Measurements from ENCODE around the gene TMEM125. TPM values are rescaled to one million over a fixed set of nuclear protein-coding genes. Genes with fewer than 3 reads are reported as not detected.

The TMEM125 gene
- total RNA-seq, 1 donor from 2014 or later = 9.5 TPM

GRCh38 chr1:43272576-43273571 is 3.1 kb downstream of the TMEM125 start:
- no peak for FAIRE-seq
- DNase-seq (ENCODE audit: low read depth) = no peak
- Histone ChIP-seq H3K36me3 (ENCODE audit: control insufficient read depth, insufficient read depth, low read length) (no peaks in the 10 kb centered on the region), H3K27me3 (ENCODE audit: control insufficient read depth, insufficient read depth, low read length) (no peaks in the 10 kb centered on the region), H3K4me3 (ENCODE audit: low read depth, low read length) (no peak overlapping the region)
- TF ChIP-seq, protein P1, sequence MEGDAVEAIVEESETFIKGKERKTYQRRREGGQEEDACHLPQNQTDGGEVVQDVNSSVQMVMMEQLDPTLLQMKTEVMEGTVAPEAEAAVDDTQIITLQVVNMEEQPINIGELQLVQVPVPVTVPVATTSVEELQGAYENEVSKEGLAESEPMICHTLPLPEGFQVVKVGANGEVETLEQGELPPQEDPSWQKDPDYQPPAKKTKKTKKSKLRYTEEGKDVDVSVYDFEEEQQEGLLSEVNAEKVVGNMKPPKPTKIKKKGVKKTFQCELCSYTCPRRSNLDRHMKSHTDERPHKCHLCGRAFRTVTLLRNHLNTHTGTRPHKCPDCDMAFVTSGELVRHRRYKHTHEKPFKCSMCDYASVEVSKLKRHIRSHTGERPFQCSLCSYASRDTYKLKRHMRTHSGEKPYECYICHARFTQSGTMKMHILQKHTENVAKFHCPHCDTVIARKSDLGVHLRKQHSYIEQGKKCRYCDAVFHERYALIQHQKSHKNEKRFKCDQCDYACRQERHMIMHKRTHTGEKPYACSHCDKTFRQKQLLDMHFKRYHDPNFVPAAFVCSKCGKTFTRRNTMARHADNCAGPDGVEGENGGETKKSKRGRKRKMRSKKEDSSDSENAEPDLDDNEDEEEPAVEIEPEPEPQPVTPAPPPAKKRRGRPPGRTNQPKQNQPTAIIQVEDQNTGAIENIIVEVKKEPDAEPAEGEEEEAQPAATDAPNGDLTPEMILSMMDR (IDR thresholded peaks at IDR 0.05; ENCODE audit: insufficient read depth, low read length, severe bottlenecking) = no peak

DNA sequence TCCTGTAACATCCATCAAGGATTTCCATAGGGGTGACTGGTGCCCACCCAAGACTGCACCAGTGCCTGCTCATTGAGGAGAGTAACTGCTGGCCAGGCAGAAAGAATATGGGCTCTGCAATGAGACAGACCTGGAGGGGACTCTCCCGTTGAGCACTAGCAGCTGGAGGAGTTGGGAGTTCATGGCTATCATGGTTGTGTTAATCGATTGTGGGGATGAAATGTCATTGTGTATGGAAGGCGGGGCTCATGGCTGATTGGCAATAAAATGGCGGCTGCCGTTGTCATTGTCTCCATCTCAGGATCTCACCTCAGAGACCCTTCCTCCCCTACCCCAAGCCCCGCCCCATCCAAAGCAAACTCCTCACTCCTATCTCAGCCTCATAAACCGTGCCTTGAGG is 3.9 kb downstream of the TMEM125 start:
- H3K36me3 ChIP-seq (ENCODE audit: control insufficient read depth, insufficient read depth, low read length) = no peaks in the 10 kb centered on the region
- no peak overlapping the region for H3K4me3 ChIP-seq (ENCODE audit: low read depth, low read length)
- FAIRE-seq = no peak
- TF ChIP-seq, protein P1 (IDR thresholded peaks at IDR 0.05; ENCODE audit: insufficient read depth, low read length, severe bottlenecking) = no peak
- H3K27me3 ChIP-seq (ENCODE audit: control insufficient read depth, insufficient read depth, low read length) = no peaks in the 10 kb centered on the region
- DNase-seq (ENCODE audit: low read depth) = no peak

GRCh38 chr1:43274125-43274803 is 4.5 kb downstream of the TMEM125 start:
- H3K4me3 ChIP-seq (ENCODE audit: low read depth, low read length) = no peak overlapping the region
- DNase-seq (ENCODE audit: low read depth) = peak; percentile 89

GRCh38 chr1:43274804-43275180 is 5.0 kb downstream of the TMEM125 start:
- no peak for DNase-seq (ENCODE audit: low read depth)
- Histone ChIP-seq H3K36me3 (ENCODE audit: control insufficient read depth, insufficient read depth, low read length) (no peaks in the 10 kb centered on the region), H3K4me3 (ENCODE audit: low read depth, low read length) (no peak overlapping the region), H3K27me3 (ENCODE audit: control insufficient read depth, insufficient read depth, low read length) (no peaks in the 10 kb centered on the region)
- no peak for FAIRE-seq
- TF ChIP-seq, protein P1 (IDR thresholded peaks at IDR 0.05; ENCODE audit: insufficient read depth, low read length, severe bottlenecking) = no peak

More at GRCh38 chr1:43274125-43274803, 4.5 kb downstream of the TMEM125 start:
- H3K36me3 ChIP-seq (ENCODE audit: control insufficient read depth, insufficient read depth, low read length) = no peaks in the 10 kb centered on the region
- FAIRE-seq = no peak
- TF ChIP-seq, protein P1 (IDR thresholded peaks at IDR 0.05; ENCODE audit: insufficient read depth, low read length, severe bottlenecking) = no peak
- no peaks in the 10 kb centered on the region for H3K27me3 ChIP-seq (ENCODE audit: control insufficient read depth, insufficient read depth, low read length)

- Histone ChIP-seq H3K27me3 (ENCODE audit: control insufficient read depth, insufficient read depth, low read length) (no peaks in the 10 kb centered on the region), H3K4me3 (ENCODE audit: low read depth, low read length) (no peak overlapping the region), H3K36me3 (ENCODE audit: control insufficient read depth, insufficient read depth, low read length) (no peaks in the 10 kb centered on the region)
- TF ChIP-seq, protein P1 (IDR thresholded peaks at IDR 0.05; ENCODE audit: insufficient read depth, low read length, severe bottlenecking) = no peak
- FAIRE-seq (peak; percentile 18), DNase-seq (ENCODE audit: low read depth) (no peak)
These were observed 6.2 kb downstream of the TMEM125 start for GRCh38 chr1:43275826-43276620.
